Glomerular endothelial cell (primary cell): Measurements from ENCODE around the gene GCM1. TPM values are rescaled to one million over a fixed set of nuclear protein-coding genes. Genes with fewer than 3 reads are reported as not detected.

Source experiments
- DNase-seq: peaks from one replicate; pipeline ENCODE4 v3.0.0-alpha.2; 2011; ENCODE audit warnings: low read depth, low spot score; ENCODE audit errors: extremely low read depth
- total RNA-seq: library from RNA; depleted of rRNA; stranded (reverse); fragments of >200 nt; gene quantifications from 2 replicates; pipeline ENCODE4 v1.2.3, GENCODE V29; 2015

GCM1 gene
- total RNA-seq, 1 donor from 2014 or later: not detected

DNA sequence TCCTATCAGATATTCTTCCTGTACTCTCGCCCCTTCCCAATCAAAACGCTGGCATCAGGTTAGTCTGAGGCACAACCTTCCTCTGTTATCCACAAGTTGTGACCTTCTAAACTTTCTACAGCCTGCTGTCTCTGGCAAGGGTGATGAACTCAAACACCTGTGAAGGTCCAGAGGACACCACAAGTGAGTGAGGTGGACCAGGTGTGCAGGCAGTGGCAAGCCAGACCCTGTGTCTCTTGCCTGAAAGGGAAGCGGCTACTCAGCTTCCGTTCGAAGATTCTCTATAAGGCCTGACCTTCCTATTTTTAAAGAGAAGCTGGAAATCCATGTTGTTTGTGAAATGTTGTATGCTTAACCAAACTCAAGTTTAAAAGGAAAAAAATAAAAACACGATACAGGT lies 36.8 kb downstream of the GCM1 start:
- DNase-seq: no peak

DNA sequence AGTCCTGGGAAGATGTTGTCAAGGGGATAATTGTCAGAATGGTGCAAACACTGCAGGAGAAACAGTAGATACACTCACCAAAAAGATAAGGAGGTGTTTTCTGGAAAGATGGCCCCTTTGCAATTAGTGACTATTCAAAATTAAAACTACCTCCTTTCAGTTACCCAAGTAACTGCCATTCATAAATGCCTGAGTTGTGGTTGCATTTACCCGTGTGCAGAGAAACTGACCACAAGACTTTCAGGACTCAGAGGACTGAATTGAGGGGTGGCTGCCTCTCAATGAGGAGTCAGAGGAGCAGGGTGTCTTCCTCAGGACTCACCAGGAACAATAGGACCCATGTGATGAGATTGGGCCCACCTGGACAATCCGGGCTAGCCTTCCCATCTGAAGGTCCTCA lies 39.0 kb downstream of the GCM1 start:
- DNase-seq: no peak

DNA sequence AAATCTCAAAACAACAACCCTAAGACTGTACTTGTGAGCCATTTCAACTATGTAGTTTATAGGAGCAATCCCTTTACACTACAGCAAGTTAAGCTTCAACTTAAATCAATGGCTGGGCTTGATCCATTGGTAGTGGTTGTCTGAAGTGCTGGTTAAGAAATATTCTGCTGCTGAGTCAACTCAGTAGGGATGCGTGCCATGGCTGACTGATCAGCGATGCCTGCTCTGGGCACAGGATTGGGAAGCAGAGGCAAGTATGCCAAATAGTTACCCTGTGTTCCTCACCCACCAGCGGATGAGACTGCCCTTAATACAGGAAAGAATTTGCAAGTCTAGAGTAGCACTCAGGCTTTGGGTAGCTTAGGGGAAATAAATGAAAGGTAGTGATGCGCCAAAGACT lies 41.5 kb downstream of the GCM1 start:
- DNase-seq: no peak

DNA sequence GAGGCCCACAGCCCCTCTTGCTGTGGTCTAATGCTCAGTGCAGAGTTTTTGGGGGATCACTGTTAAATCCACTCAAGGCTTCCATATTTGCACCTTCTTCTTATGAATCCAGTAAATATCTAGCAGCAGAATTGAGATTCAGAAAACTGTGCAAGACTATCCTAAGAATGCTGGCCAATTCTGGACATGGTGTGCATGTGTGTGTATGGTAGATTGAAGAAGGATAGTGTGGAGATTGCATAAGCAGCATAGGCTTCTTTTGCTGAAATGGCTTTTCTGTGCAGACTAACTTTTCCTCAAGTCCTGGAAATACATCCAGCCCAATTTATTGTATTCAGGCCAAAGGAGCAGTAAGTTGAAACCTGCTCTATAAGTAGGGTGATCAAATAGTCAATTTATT lies 43.7 kb downstream of the GCM1 start:
- no peak for DNase-seq

DNA sequence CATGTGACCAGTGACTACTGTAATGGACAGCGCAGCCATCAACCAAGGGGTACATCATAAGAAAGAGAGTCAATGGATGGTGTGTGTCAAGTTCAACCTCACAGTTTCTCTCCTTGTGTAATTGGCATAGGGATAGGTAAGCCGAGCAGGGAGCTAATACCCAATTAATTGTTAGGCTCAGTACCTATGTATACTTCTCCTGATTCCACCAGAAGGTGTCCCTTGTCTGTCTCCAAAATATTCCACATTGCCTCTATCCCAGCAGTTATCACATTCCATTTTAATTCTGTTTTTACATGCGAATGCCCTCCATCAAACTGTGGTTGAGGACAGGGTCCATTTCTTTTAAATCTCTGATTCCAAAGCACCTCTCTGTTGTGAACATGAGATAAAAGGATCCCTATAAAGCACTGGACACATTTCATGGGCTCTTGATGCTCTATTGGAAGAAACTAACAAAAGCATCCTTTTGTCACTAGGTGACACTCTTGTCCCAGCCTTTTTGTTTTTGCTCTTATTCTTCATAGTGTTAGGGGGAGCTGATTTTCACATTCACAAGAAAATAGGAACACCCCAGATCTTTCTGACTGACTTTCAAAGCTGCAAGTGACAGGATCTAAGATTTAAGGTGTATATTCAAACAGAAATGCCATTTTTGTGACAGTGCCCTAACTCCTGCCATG lies 44.5 kb downstream of the GCM1 start:
- DNase-seq: no peak

DNA sequence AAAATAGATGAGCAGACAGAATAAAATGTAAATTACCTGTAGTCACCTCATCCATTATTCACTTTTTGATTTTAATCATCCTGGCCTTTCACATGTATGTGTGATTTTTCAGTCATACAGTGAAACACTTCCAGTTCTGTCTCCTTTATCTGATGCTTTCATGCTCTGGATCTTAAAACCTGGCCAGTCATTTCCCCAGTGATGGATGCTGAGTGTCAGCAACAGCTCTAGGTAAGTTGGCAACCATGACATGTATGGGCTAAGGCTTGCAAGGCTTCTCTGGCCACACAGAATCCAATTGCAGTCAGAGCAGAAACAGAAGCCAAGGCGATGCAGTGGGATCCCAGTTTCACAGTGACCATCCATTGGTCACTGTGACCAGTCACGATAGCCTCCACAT lies 47.6 kb downstream of the GCM1 start:
- DNase-seq: no peak

DNA sequence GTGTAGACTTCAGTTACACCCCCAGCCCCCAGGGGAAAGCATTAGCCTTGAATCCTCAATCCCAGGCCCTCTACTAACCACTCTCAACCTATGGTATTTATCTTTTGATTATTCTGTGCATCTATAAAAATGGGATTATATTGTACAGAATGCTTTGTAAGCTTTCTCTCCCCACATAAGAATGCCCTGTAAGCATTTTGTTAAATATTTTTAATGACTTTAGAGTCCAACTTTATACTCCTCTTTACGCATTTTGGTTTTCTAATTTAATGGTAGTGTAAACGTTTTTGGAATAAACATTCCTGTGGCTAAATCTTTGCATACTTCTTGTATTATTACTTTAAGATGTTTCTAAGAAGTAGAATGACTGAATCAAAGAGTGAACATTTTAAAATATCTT lies 48.1 kb downstream of the GCM1 start:
- no peak for DNase-seq

DNA sequence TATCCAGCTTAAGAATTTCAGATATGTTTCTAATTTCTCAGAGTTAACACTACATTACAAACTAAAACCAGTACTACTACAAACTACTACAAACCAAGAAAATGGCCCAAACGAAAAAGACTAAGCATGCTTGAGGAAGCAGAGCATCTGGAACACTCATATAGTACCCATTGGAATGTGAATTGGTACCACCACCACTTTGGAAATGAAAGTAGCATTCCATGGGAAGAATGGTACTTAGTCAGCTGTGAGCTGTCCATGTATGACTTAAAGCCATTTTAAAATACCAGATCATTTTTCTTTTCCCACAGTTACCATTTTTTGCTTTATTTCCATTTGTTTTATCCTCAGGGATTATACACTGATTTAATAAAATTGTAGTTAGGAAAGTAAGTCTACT lies 52.9 kb downstream of the GCM1 start:
- DNase-seq: no peak

DNA sequence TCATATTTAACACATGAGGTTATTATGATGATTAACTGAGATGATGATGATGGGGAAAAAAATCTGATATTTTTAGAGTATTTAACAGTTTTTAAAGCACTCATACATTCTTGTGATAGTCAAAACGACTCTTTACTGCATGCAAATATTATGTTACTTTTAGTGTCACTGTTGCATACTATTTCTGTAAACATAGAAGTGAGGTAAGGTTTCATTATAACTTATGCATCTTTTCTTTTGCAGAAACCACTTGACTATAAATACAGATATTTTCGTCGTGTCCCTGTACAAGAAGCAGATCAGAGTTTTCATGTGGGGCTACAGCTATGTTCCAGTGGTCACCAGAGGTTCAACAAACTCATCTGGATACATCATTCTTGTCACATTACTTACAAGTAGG lies 53.4 kb downstream of the GCM1 start:
- no peak for DNase-seq

DNA sequence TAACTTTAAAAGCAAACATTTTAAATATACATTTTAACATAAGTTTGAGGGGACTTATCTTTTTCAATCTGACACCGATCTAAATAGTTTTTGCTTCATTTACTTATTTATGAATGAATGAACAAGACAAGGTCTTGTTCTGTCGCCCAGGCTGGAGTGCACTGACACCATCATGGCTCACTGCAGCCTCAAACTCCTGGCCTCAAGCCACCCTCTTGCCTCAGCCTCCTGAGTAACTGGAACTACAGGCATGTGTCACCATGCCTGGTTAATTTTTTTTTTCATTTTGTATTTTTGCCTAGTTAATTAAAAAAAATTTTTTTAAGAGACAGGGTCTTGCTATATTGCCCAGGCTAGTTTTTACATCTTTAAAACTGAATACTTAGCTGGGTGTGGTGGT lies 58.1 kb downstream of the GCM1 start:
- no peak for DNase-seq

DNA sequence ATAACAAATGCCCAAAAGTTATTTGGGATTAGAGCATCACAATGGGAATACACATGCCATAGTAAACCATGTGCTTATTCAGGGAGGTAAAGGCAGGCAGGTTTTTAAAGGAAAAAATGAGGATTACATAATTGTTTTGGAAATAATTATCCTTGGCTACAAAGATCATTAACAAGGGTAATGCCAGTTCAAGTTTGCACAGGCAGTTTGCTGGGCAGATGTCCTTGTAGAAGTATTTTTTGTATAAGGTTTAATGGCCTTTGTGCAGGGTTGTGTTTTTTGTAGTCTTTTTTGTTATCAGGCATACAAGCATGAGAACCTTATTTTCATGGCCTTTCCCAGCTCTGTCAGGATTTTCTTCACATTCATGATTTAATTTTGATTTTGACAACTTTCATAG lies 58.7 kb downstream of the GCM1 start:
- no peak for DNase-seq

DNA sequence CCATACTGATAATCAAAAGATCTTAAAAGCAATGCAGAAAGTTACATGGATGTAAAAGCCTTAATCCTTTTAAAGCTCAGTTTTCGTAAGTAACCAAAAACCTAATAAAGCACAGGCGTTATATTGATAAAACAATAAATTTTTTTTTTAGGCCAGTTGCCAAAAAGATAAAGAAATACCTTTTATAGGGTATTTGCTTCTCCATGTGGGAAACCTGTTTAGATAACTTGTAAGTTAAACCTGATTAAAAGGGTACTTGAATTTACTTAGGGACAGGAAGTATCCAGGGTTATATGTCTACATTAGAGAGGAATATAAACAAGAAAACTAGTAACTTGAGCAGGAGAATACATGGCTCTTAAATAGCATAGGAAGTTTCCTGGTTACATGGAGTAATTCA lies 62.3 kb downstream of the GCM1 start:
- no peak for DNase-seq

DNA sequence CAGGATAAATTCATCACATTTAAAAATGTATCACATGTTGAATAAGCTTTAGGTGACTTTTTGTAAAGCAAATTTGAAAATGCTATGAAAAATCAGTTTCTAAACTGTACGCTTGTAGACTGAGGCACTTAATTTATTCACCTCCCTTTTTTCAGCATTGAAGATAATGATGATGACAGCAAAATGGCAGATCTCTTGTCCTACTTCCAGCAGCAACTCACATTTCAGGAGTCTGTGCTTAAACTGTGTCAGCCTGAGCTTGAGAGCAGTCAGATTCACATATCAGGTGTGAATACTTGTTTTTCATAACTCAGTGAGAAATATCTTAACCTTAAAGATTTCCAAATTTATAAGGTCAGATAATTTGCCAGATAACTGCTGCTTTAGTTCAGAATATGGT lies 67.8 kb downstream of the GCM1 start:
- DNase-seq: no peak

Other genes starting within 250 kb of the GCM1 start
- gene GSTA3, start 239.1 kb downstream of the GCM1 start, total RNA-seq: not detected in 2 replicates
- 21.8 and 25.3 TPM in 2 replicates for gene GSTA4, start 153.6 kb downstream of the GCM1 start, total RNA-seq
- 7.6 and 8.1 TPM in 2 replicates for gene CILK1, start 87.0 kb downstream of the GCM1 start, total RNA-seq
- gene FBXO9, start 83.4 kb downstream of the GCM1 start, total RNA-seq: 21.0 and 28.2 TPM in 2 replicates
- 86.6 and 109 TPM in 2 replicates for gene ELOVL5, start 200.1 kb upstream of the GCM1 start, total RNA-seq